ENCODE data around the gene SLC6A9.

SLC6A9 gene

GRCh38 chr1:44025816-44026215 lies 5.4 kb downstream of the SLC6A9 start:
- in situ Hi-C loops (cut with MboI; ENCODE audit: low sequenced_read_pairs, unreplicated experiment) = no loop called here
- no peak for DNase-seq (ENCODE audit: low spot score)
- TF ChIP-seq CTCF (IDR thresholded peaks at IDR 0.05; ENCODE audit: borderline replicate concordance, control extremely low read depth, extremely low read depth, insufficient read depth, missing control alignments) = no peak

GRCh38 chr1:44024903-44025525 lies 6.2 kb downstream of the SLC6A9 start:
- DNase-seq (ENCODE audit: low spot score) = no peak
- no peak for TF ChIP-seq CTCF (IDR thresholded peaks at IDR 0.05; ENCODE audit: borderline replicate concordance, control extremely low read depth, extremely low read depth, insufficient read depth, missing control alignments)
- in situ Hi-C loops (cut with MboI; ENCODE audit: low sequenced_read_pairs, unreplicated experiment) = no loop called here

DNA sequence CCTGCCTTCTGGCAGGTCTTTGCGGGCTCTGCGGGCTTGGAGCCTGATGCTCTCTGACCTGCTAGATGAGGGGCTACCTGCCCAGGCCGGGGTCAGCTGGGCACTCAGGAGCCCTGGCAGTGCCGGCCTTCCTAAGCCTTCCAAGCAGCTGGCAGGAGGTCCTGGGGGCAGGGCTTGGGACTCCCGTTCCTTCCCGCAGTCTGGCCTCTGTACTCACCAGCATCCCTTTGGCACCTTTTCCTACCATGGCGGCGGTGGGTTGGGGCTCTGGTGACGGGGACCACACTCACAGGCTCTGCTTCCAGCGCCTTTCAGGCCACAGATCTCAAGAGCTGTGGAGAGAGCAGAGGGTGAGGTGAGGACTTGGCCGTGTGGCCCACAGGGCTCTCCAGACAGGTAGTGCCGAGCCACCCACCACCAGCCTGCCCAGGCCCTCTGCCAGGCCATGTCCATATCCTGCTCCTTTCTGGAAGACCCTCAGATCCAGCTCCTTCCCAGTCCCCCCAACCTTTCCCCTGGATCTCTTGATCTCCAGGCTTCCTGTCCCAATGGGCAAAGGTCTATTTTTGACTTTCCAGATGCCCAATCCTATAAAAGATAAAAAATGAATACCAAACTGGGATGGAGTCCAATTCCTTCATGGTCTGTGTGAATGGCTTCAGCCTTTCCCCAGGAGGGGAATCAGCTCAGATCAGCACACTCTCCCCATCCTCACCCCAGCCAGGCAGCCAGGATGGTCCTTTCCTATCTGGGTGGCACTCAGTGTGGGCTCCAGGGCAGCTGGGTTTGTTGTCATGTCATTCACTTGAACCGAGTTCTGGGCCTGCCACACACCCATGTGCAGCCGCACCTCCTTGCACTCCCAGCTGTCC lies 7.0 kb downstream of the SLC6A9 start:
- in situ Hi-C loops (cut with MboI; ENCODE audit: low sequenced_read_pairs, unreplicated experiment) = no loop called here
- no peak for TF ChIP-seq CTCF (IDR thresholded peaks at IDR 0.05; ENCODE audit: borderline replicate concordance, control extremely low read depth, extremely low read depth, insufficient read depth, missing control alignments)
- no peak for DNase-seq (ENCODE audit: low spot score)

DNA sequence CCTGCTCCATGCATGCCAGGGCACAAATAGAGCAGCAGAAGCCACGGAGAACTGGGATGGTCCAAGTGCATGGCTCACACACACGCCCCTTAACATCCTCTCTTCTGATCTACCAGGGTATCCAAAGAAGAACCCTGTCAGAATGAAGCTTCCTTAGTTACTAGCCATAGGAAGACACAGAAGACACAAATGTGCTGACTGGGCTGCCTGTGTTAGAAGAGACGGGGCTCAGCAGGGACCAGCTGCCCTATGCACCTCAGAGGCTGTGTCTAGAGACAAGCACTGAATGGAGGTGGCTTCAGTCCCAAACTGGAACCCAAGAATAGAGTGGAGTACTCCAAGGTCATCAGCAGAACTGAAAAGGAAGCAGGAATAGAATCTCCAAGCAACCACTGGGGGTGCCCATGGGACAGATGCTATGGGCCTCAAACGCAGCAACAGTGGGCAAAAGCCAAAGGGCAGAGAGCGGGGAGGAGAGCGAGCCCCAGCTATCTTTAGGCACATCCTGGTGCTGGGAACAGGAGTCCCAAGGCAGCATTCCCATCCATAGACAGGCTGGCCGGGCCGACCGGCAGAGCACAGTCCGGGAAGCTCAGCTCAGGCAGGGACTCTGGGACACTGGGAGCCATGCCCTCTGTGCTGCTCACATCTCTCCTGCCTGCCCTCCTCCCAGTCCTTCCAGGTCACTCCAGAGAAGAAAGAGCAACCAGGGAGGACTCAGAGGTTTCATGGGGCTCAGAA lies 9.5 kb downstream of the SLC6A9 start:
- no peak for TF ChIP-seq CTCF (IDR thresholded peaks at IDR 0.05; ENCODE audit: borderline replicate concordance, control extremely low read depth, extremely low read depth, insufficient read depth, missing control alignments)
- DNase-seq (ENCODE audit: low spot score) = no peak
- in situ Hi-C loops (cut with MboI; ENCODE audit: low sequenced_read_pairs, unreplicated experiment) = no loop called here

GRCh38 chr1:44021156-44021555 lies 10.1 kb downstream of the SLC6A9 start:
- in situ Hi-C loops (cut with MboI; ENCODE audit: low sequenced_read_pairs, unreplicated experiment) = no loop called here
- no peak for TF ChIP-seq CTCF (IDR thresholded peaks at IDR 0.05; ENCODE audit: borderline replicate concordance, control extremely low read depth, extremely low read depth, insufficient read depth, missing control alignments)
- DNase-seq (ENCODE audit: low spot score) = no peak

DNA sequence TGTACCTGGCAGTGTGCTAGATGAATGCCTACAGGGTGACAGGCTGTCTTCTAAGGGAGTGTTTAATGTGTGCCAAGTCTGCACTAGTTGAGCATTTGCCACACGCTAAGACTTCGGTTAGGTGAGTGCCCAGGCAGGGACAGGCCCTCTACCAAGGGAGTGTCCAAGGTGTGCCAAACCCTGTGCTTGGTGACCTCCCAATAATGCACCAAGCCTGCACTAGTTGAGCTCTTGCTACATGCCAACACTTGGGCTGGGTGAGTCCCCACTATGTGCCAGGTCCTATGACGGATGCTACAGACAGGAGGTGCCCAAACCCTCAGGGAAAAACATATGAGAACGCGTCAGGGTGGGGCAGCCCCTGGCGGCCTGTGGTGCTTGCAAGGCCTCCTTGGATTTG lies 10.8 kb downstream of the SLC6A9 start:
- in situ Hi-C loops (cut with MboI; ENCODE audit: low sequenced_read_pairs, unreplicated experiment) = no loop called here
- TF ChIP-seq CTCF (IDR thresholded peaks at IDR 0.05; ENCODE audit: borderline replicate concordance, control extremely low read depth, extremely low read depth, insufficient read depth, missing control alignments) = no peak
- no peak for DNase-seq (ENCODE audit: low spot score)
